GM20000 (cell line): ENCODE results near the gene BTBD18.
A peak's percentile ranks its signal among the peaks of the same experiment; 100 is the strongest.
"Not testable (repeated sequence)": the region's sequence is repeated elsewhere in the genome, so short reads cannot be mapped to it uniquely, and the experiment has no call there.

Experiments used
- DNase-seq: peaks from one replicate; pipeline ENCODE4 v3.0.0; 2012; ENCODE audit warnings: low spot score
- TF ChIP-seq, protein P1 (sequence below): IDR thresholded peaks from 2 replicates; pipeline ENCODE4 v1.5.1; 2012; ENCODE audit warnings: mild to moderate bottlenecking, control low read depth; ENCODE audit errors: extremely low read depth, missing control alignments

BTBD18 gene

DNA sequence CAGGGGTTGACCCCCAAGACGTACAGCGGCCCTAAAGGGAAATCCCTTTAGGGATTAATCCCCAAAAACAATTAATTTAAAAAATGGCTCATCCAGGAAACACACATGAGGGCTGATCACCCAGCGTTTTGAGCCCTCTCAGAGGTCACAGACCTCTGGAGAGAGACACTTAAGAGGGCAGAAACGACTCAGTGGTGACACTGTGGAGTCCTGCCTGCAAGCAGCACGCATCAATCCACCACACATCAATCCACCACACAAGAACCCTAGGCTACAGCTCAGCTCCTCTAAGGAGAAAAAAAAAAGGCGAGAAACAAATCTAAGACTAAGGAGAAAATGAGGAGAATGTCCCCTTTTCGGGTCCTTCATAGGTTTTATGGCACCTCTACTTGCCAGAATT is 22.8 kb downstream of the BTBD18 start:
- DNase-seq: no peak
- TF ChIP-seq, protein P1, sequence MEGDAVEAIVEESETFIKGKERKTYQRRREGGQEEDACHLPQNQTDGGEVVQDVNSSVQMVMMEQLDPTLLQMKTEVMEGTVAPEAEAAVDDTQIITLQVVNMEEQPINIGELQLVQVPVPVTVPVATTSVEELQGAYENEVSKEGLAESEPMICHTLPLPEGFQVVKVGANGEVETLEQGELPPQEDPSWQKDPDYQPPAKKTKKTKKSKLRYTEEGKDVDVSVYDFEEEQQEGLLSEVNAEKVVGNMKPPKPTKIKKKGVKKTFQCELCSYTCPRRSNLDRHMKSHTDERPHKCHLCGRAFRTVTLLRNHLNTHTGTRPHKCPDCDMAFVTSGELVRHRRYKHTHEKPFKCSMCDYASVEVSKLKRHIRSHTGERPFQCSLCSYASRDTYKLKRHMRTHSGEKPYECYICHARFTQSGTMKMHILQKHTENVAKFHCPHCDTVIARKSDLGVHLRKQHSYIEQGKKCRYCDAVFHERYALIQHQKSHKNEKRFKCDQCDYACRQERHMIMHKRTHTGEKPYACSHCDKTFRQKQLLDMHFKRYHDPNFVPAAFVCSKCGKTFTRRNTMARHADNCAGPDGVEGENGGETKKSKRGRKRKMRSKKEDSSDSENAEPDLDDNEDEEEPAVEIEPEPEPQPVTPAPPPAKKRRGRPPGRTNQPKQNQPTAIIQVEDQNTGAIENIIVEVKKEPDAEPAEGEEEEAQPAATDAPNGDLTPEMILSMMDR: no peak

DNA sequence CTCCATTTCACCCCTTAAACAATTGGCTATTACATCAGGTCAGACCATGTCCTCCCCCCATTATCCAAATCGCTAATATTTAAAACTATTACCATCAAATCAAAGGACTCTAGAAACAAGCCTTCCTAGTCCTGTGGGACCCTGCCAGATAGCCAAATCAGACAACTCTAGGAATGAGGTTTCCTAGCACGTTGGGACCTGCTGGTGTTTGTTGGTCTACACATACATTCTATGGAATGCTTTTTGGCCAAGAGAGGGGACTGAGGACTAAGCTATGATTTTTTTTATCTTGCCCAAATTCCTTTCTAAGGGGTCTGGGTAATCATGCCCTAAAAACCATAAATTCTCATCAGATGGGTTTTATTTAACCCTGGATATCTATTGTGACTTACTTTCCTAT is 24.4 kb downstream of the BTBD18 start:
- TF ChIP-seq, protein P1: no peak
- no peak for DNase-seq

DNA sequence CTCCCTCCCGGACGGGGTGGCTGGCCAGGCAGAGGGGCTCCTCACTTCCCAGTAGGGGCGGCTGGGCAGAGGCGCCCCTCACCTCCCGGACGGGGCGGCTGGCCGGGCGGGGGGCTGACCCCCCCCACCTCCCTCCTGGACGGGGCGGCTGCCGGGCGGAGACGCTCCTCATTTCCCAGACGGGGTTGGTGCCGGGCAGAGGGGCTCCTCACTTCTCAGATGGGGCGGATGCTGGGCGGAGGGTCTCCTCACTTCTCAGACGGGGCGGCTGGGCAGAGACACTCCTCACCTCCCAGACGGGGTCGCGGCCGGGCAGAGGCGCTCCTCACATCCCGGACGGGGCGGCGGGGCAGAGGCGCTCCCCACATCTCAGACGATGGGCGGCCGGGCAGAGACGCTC is 34.9 kb downstream of the BTBD18 start:
- DNase-seq: not testable (repeated sequence)

DNA sequence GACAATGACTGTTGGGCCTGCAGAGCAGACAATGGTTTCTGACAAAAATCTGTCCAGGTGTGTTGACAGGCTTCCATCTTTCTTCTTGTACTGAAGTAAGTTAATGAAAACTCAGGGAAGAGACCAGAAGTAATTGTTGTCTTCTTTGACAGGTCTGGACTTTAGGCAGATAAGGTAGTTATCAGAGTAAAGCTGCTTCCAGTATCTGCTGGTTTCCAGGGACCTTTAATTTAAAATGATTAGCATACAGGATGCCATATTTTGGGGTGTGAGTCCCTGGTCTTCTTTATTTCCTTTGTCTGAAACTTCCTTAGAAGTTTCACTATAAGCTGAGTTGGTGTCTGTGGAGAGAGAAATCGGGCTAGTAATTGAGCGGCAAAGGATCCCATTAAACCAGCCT is 37.8 kb downstream of the BTBD18 start:
- TF ChIP-seq, protein P1: no peak
- no peak for DNase-seq

DNA sequence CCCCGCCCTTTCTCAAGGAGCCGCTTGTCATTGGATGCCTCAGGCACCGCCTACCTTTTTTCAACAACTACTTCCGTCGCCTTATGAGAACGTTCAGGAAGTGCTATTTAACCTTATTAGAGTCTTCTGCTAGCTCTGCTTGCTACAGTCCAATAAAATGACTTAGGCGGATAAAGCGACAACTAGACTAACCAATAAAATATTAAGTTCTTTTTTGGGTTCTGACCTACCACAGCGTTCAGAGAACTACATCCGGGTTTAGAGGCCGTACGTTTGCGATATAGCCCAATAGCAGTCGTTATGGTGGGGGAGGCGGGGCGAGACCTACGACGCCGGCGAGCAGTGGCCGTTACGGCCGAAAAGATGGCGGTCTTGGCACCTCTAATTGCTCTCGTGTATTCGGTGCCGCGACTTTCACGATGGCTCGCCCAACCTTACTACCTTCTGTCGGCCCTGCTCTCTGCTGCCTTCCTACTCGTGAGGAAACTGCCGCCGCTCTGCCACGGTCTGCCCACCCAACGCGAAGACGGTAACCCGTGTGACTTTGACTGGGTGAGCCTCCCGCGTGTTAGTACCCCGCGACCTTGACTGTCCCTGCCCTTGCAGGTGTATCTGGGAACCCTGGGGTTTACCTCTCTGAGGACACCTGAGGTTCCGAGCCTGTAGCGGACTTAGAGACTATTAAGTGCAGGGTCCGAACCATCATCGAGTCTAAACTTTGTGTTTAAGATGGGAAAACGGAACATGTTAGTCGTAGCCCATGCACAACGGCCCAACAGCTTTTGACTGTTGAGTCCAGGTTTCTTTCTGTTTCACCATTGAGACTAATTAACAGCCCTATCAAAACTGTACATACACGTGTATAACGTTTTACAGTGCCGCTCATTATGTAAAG is 39.1 kb downstream of the BTBD18 start, which contains the start of gene TMX2:
TMX2 (plus strand) TSS at position 338 of the 895 bp plus-strand sequence; CDS start at position 364, 26 bp downstream.
- TF ChIP-seq, protein P1: no peak
- peak; percentile 93 for DNase-seq

DNA sequence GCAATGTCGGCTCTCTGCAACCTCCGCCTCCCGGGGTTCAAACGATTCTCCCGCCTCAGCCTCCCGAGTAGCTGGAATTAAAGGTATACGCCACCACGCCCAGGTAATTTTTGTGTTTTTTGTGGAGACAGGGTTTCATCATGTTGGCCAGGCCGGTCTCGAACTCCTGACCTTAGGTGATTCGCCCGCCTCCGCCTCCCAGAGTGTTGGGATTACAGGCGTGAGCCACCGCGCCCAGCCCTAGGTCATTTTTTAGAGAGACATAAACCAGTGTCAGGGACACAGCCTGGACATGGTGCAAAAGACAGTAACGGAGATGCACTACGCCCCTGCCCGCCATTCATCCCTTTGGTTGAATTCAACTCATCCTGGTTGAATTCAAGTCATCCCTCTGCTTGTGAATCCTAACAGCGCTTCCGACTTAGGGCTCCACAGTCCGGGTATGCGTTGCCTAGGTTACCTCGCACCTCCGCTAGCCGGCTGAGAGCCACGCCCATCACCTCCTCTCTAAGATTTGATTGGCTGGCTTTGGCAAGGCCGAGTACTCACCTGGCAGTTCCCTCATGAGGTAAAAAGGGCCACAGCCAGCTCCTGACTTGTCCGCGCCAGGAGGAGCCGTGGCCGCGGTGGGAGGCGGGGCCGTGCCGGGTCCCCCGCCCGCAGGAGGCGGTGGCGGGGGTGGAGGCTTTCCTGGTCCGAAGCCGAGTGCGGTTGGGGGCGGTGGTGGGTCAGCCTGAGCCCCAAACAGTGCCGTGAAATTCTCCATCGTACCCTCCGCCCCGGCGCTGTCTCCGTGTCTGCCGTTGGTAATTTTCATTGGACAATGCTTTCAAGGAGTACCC is 40.0 kb downstream of the BTBD18 start, which contains the start of gene MED19:
MED19 (minus strand) TSS at position 802 of the 842 bp plus-strand sequence; CDS start at position 766, 36 bp downstream.
- TF ChIP-seq, protein P1: no peak
- peak; percentile 81 for DNase-seq

DNA sequence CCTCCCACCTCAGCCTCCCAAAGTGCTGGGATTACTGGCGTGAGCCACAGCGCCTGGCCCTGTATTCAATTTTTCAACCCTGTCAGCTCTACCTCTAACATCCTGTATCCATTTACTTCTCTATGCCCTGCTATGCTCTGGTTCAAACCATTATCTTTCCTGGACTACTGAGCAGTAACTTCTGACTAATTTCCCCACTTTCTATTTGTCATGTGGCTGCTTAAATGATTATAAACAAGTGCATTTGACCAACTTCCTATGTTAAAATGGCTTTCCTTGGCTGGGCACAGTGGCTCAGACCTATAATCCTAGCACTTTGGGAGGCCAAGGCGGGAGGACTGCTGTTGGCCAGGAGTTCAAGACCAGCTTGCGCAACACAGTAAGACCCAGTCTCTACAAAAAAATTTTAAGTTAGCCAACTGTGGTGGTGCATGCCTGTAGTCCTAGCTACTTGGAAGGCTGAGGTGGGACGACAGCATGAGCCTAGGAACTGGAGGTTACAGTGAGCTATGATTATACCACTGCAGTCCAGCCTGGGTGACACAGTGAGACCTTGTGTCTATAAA is 41.7 kb downstream of the BTBD18 start:
- no peak for DNase-seq
- TF ChIP-seq, protein P1: no peak

DNA sequence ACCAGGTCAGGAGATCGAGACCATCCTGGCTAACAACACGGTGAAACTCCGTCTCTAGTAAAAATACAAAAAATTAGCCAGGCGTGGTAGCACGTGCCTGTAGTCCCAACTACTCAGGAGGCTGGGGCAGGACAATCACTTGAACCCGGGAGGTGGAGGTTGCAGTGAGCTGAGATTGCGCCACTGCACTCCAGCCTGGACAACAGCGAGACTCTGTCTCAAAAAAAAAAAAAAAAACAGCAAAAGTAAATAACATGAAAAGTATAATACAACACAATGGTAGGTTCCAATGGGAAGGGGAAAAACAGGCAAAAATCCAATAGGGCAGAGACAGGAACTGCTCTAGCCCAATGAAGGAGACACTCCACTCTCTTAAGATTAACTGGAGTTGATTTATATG is 46.2 kb downstream of the BTBD18 start:
- not testable (repeated sequence) for DNase-seq
